HepG2 (cell line): Measurements from ENCODE around the gene MYL11. TPM values are rescaled to one million over a fixed set of nuclear protein-coding genes. Genes with fewer than 3 reads are reported as not detected.

ENCODE experiments used
- AGO2 ChIP-seq: fragments of 200-400 bp; formaldehyde crosslinking; optimal IDR thresholded peaks from 2 replicates; pipeline ENCODE3; 2017; ENCODE audit warnings: mild to moderate bottlenecking, low read depth, low read length, moderate library complexity
- HBP1 ChIP-seq: IDR thresholded peaks from 2 replicates; pipeline ENCODE4 v1.6.1; 2016; ENCODE audit warnings: low read depth, control low read depth
- KMT2A ChIP-seq: sonication (generic); formaldehyde crosslinking; IDR thresholded peaks from 2 replicates; pipeline ENCODE4 v1.4.0; 2020; ENCODE audit warnings: missing genetic modification reagents
- MED13 ChIP-seq: sonication (generic); formaldehyde crosslinking; IDR thresholded peaks from 2 replicates; pipeline ENCODE4 v1.5.0; 2020; ENCODE audit warnings: missing genetic modification reagents
- MIER2 ChIP-seq: IDR thresholded peaks from 2 replicates; pipeline ENCODE4 v1.6.1; 2016; ENCODE audit warnings: missing biosample characterization, missing genetic modification reagents
- NONO ChIP-seq, 2 experiments: fragments of 450-650 bp in 1 of 2; sonication (generic) in 1 of 2; formaldehyde crosslinking in 1 of 2; IDR thresholded peaks in 1 of 2; conservative IDR thresholded peaks in 1 of 2; 2 replicates each; pipeline versions ENCODE4 v1.6.1 to v1.8.0; 2017 to 2022; ENCODE audit warnings: mild to moderate bottlenecking in 1 of 2, missing genetic modification reagents in 1 of 2, moderate library complexity in 1 of 2
- PAXIP1 ChIP-seq: sonication (generic); formaldehyde crosslinking; conservative IDR thresholded peaks from 2 replicates; pipeline ENCODE4 v1.4.0; 2020; ENCODE audit warnings: mild to moderate bottlenecking, missing genetic modification reagents, moderate library complexity
- SETDB1 ChIP-seq: sonication (generic); formaldehyde crosslinking; IDR thresholded peaks from 2 replicates; pipeline ENCODE4 v1.5.1; 2020; ENCODE audit warnings: missing genetic modification reagents, mild to moderate bottlenecking, borderline replicate concordance
- ZEB1 ChIP-seq: IDR thresholded peaks from 2 replicates; pipeline ENCODE4 v1.6.1; 2012; ENCODE audit warnings: mild to moderate bottlenecking, low read depth, inconsistent platforms; ENCODE audit not compliant: insufficient replicate concordance
- ZFAT ChIP-seq: sonication (generic); formaldehyde crosslinking; conservative IDR thresholded peaks from 2 replicates; pipeline ENCODE4 v1.8.1; 2023; ENCODE audit warnings: missing genetic modification reagents, inconsistent platforms
- ZNF160 ChIP-seq: sonication (generic); formaldehyde crosslinking; IDR thresholded peaks from 2 replicates; pipeline ENCODE4 v1.8.0; 2022; ENCODE audit warnings: mild to moderate bottlenecking, inconsistent platforms, missing genetic modification reagents
- ZNF317 ChIP-seq: sonication (generic); formaldehyde crosslinking; IDR thresholded peaks from 2 replicates; pipeline ENCODE4 v1.5.0; 2020; ENCODE audit warnings: mild to moderate bottlenecking, missing genetic modification reagents
- ZNF343 ChIP-seq: sonication (generic); formaldehyde crosslinking; IDR thresholded peaks from 2 replicates; pipeline ENCODE4 v1.4.0; 2020; ENCODE audit warnings: mild to moderate bottlenecking, missing genetic modification reagents
- ZNF367 ChIP-seq: sonication (generic); formaldehyde crosslinking; IDR thresholded peaks from 2 replicates; pipeline ENCODE4 v1.4.0; 2020; ENCODE audit warnings: missing genetic modification reagents, borderline replicate concordance
- ZNF639 ChIP-seq: conservative IDR thresholded peaks from 2 replicates; pipeline ENCODE4 v1.6.1; 2018; ENCODE audit warnings: missing genetic modification reagents
- ZNF670 ChIP-seq: sonication (generic); formaldehyde crosslinking; IDR thresholded peaks from 2 replicates; pipeline ENCODE4 v1.8.0; 2022; ENCODE audit warnings: mild to moderate bottlenecking, missing genetic modification reagents, borderline replicate concordance
- polyA plus RNA-seq, 8 experiments: library from polyadenylated mRNA; depleted of rRNA in 3 of 8; stranded (reverse) in 7 of 8; unstranded in 1 of 8; fragments of >200 nt; fragmentation: Illumina TruSeq in 4 of 8; extraction: Trizol in 4 of 8; gene quantifications; 2 replicates each; pipeline versions ENCODE4 v1.2.1 to v1.2.3, GENCODE V29; 2011 to 2016; ENCODE audit warnings: low read depth in 4 of 8, missing spikeins in 1 of 8, mixed read lengths in 1 of 8; ENCODE audit not compliant: insufficient read depth in 1 of 8
- total RNA-seq, 5 experiments: library from RNA; depleted of rRNA; stranded (reverse); fragments of >200 nt; fragmentation: Illumina TruSeq; extraction: Trizol; gene quantifications; 2 replicates each; pipeline ENCODE4 v1.2.3, GENCODE V29; 2016; ENCODE audit warnings: low read depth in 1 of 5
- TF ChIP-seq, protein P1 (sequence below): sonication (generic); formaldehyde crosslinking; IDR thresholded peaks from 2 replicates; pipeline ENCODE4 v1.4.0; 2020; ENCODE audit warnings: missing genetic modification reagents

The MYL11 gene
- total and polyA plus RNA-seq, 2 of the 13 experiments (the other 11 are each of a cell fraction or from before 2014, with no cell fraction given) = not detected

DNA sequence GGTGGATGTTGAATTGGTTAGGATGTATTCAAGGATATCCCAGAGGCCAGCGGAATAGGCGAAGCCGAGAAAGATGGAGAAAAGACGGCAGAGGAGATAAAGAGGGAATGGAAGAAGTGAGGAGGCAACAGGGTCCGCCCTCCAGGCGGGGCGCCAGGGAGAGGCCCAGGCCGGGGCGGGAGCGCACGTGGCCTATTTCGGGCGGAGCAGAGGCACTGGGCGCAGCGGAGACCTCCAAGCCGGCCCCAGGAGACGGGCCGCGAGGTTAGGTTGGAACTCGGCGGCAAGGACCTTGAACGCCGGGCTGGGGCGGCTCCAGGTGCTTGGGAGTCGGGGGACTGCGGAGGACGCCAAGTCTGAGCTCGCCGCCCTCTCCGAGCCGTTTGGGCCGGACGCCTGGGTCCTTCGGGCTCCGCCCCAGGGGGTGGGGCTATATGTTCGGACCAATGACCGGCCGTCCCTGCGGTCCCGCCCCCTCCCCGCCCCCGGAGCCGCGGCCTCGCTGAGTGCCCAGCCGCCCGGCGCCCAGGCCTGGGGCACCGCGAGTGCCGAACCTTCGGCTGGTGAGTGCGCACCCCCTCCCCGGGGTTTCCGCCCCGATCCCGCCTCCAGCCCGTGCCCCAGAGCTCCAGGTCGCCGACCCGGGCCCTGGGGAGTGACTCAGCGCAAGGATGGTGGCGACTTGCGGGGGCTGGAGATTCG is 32.7 kb downstream of the MYL11 start, which contains the start of gene ZNF771 (continued):
- TF ChIP-seq, protein P1, sequence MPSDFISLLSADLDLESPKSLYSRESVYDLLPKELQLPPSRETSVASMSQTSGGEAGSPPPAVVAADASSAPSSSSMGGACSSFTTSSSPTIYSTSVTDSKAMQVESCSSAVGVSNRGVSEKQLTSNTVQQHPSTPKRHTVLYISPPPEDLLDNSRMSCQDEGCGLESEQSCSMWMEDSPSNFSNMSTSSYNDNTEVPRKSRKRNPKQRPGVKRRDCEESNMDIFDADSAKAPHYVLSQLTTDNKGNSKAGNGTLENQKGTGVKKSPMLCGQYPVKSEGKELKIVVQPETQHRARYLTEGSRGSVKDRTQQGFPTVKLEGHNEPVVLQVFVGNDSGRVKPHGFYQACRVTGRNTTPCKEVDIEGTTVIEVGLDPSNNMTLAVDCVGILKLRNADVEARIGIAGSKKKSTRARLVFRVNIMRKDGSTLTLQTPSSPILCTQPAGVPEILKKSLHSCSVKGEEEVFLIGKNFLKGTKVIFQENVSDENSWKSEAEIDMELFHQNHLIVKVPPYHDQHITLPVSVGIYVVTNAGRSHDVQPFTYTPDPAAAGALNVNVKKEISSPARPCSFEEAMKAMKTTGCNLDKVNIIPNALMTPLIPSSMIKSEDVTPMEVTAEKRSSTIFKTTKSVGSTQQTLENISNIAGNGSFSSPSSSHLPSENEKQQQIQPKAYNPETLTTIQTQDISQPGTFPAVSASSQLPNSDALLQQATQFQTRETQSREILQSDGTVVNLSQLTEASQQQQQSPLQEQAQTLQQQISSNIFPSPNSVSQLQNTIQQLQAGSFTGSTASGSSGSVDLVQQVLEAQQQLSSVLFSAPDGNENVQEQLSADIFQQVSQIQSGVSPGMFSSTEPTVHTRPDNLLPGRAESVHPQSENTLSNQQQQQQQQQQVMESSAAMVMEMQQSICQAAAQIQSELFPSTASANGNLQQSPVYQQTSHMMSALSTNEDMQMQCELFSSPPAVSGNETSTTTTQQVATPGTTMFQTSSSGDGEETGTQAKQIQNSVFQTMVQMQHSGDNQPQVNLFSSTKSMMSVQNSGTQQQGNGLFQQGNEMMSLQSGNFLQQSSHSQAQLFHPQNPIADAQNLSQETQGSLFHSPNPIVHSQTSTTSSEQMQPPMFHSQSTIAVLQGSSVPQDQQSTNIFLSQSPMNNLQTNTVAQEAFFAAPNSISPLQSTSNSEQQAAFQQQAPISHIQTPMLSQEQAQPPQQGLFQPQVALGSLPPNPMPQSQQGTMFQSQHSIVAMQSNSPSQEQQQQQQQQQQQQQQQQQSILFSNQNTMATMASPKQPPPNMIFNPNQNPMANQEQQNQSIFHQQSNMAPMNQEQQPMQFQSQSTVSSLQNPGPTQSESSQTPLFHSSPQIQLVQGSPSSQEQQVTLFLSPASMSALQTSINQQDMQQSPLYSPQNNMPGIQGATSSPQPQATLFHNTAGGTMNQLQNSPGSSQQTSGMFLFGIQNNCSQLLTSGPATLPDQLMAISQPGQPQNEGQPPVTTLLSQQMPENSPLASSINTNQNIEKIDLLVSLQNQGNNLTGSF (CRISPR knock-in tag) = peak; percentile 27; the same call in 1 of the 2 replicates
- TF ChIP-seq ZNF343 (CRISPR knock-in tag) (peak; percentile 93), ZNF160 (CRISPR knock-in tag) (peak; percentile 28; the same call in 1 of the 2 replicates), MED13 (CRISPR knock-in tag) (no peak), ZNF367 (CRISPR knock-in tag) (no peak), ZNF639 (CRISPR knock-in tag) (peak; percentile 71; the same call in 1 of the 2 replicates), ZNF317 (peak; percentile 82), ZFAT (CRISPR knock-in tag) (no peak), AGO2 (peak; percentile 85), MIER2 (CRISPR knock-in tag) (no peak), HBP1 (CRISPR knock-in tag) (no peak), ZNF670 (no peak), ZEB1 (no peak), NONO (IDR thresholded peaks at IDR 0.05) (no peak), NONO (CRISPR knock-in tag; conservative IDR thresholded peaks at IDR 0.05) (peak; percentile 88), PAXIP1 (CRISPR knock-in tag) (peak; percentile 60), KMT2A (0 out of 2 replicates have a peak, but pooled peaks have one; percentile 43), SETDB1 (CRISPR knock-in tag) (no peak)
